ENCODE measurements around the gene DNAJB9. TPM values are rescaled to one million over a fixed set of nuclear protein-coding genes. Genes with fewer than 3 reads are reported as not detected.

DNAJB9 gene
- total RNA-seq, 6 donors from 2014 or later = 5.2 to 54.1 (median 29.0) TPM

- H3K27me3 ChIP-seq = no peaks in the 10 kb centered on the region
- ATAC-seq (ENCODE audit: low FRiP score in 2 of 2) = no peak
- DNase-seq = no peak
- no peaks in the 10 kb centered on the region for H3K36me3 ChIP-seq
- 40 to 56% methylated on average over 1 of the region's 1 CpG for WGBS, 2 donors
- H3K9me3 ChIP-seq = no peaks in the 10 kb centered on the region
- TF ChIP-seq EP300 (IDR thresholded peaks at IDR 0.05) (no peak), POLR2AphosphoS5 (IDR thresholded peaks at IDR 0.05) (no peak), CTCF (IDR thresholded peaks at IDR 0.05) (no peak)
- no peaks in the 10 kb centered on the region for H3K4me1 ChIP-seq
- no peak overlapping the region for H3K4me3 ChIP-seq
- H3K27ac ChIP-seq = no peak overlapping the region
Measured at GRCh38 chr7:108589874-108590273, 20.2 kb downstream of the DNAJB9 start.

DNA sequence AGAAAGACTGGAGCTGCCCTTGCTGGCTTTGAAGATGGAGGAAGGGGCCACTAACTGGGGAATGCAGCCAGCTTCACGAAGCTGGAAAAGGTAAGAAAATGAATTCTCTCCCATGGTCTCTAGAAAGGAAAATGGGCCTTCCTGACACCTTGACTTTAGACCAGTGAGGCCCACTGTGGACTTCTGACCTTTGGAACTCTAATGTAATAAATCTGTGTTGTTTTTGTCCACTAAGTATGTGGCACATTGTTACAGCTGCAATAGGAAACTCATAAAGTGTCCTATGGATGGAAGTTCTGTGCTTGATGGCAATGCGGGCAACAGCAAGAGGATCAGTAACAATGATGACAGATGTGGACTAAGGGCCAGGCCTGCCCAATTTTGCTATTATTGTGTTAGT lies 20.9 kb downstream of the DNAJB9 start:
- no peak for DNase-seq
- ATAC-seq (ENCODE audit: low FRiP score in 2 of 2) = no peak
- Histone ChIP-seq H3K4me1 (no peaks in the 10 kb centered on the region), H3K9me3 (no peaks in the 10 kb centered on the region), H3K36me3 (no peaks in the 10 kb centered on the region), H3K27me3 (no peaks in the 10 kb centered on the region), H3K4me3 (no peak overlapping the region), H3K27ac (no peak overlapping the region)
- 77 to 88% methylated on average over 2 of the region's 2 CpGs for WGBS, 2 donors
- TF ChIP-seq POLR2AphosphoS5 (IDR thresholded peaks at IDR 0.05) (no peak), CTCF (IDR thresholded peaks at IDR 0.05) (no peak), EP300 (IDR thresholded peaks at IDR 0.05) (no peak), POLR2A (IDR thresholded peaks at IDR 0.05) (no peak)

- TF ChIP-seq EP300 (IDR thresholded peaks at IDR 0.05) = no peak
- TF ChIP-seq CTCF (IDR thresholded peaks at IDR 0.05) = no peak
- TF ChIP-seq POLR2A (IDR thresholded peaks at IDR 0.05) = no peak
- no peak for TF ChIP-seq POLR2AphosphoS5 (IDR thresholded peaks at IDR 0.05)
- H3K27me3 ChIP-seq = no peaks in the 10 kb centered on the region
- no peak for DNase-seq
- no peaks in the 10 kb centered on the region for H3K9me3 ChIP-seq
- no peak overlapping the region for H3K4me3 ChIP-seq
- 48 to 57% methylated on average over 3 of the region's 3 CpGs for WGBS, 2 donors
- H3K4me1 ChIP-seq = no peaks in the 10 kb centered on the region
- H3K36me3 ChIP-seq = no peaks in the 10 kb centered on the region
- ATAC-seq (ENCODE audit: low FRiP score in 2 of 2) = no peak
- no peak overlapping the region for H3K27ac ChIP-seq
Measured at GRCh38 chr7:108592646-108593201, 23.1 kb downstream of the DNAJB9 start.

GRCh38 chr7:108596560-108596959 lies 26.9 kb downstream of the DNAJB9 start:
- Histone ChIP-seq H3K27me3 (no peaks in the 10 kb centered on the region), H3K4me1 (no peaks in the 10 kb centered on the region), H3K9me3 (no peaks in the 10 kb centered on the region), H3K36me3 (no peaks in the 10 kb centered on the region), H3K4me3 (no peak overlapping the region), H3K27ac (no peak overlapping the region)
- ATAC-seq (ENCODE audit: low FRiP score in 2 of 2) (no peak), DNase-seq (no peak)
- TF ChIP-seq EP300 (IDR thresholded peaks at IDR 0.05) (no peak), POLR2A (IDR thresholded peaks at IDR 0.05) (no peak), POLR2AphosphoS5 (IDR thresholded peaks at IDR 0.05) (no peak), CTCF (IDR thresholded peaks at IDR 0.05) (no peak)
- WGBS, 2 donors = 95% methylated on average over 4 of the region's 4 CpGs

DNA sequence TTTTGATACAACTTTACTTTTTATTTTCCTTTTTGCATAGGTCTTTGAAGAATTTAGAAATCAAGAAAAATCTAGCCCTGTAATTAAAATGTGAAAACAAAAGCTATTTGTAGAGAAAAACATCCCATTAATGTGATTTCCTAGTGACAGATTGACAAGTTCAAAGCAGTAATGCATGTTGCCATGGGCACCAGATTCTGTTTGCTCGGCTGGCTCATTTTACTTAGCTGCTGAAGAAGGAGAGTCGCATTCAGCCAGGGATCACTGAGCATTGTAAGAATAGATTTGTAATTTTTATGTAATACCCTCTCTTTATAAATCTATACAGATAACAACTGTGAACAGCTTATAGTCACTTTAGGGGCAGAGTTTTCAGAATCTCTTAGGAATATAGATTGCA lies 28.5 kb downstream of the DNAJB9 start:
- no peak for TF ChIP-seq CTCF (IDR thresholded peaks at IDR 0.05)
- TF ChIP-seq POLR2A (IDR thresholded peaks at IDR 0.05) = no peak
- no peak for TF ChIP-seq EP300 (IDR thresholded peaks at IDR 0.05)
- no peak for TF ChIP-seq POLR2AphosphoS5 (IDR thresholded peaks at IDR 0.05)
- no peaks in the 10 kb centered on the region for H3K4me1 ChIP-seq
- no peak overlapping the region for H3K4me3 ChIP-seq
- WGBS, 2 donors = 41 to 60% methylated on average over 2 of the region's 2 CpGs
- no peak overlapping the region for H3K27ac ChIP-seq
- H3K36me3 ChIP-seq = no peaks in the 10 kb centered on the region
- no peaks in the 10 kb centered on the region for H3K27me3 ChIP-seq
- no peaks in the 10 kb centered on the region for H3K9me3 ChIP-seq
- ATAC-seq (ENCODE audit: low FRiP score in 2 of 2) (no peak), DNase-seq (no peak)

Measured in upper lobe of left lung (tissue), 6 donors.